CD4-positive, alpha-beta T cell (primary cell): Measurements from ENCODE around the gene LAG3. TPM values are rescaled to one million over a fixed set of nuclear protein-coding genes. Genes with fewer than 3 reads are reported as not detected.

ENCODE experiments used
- ATAC-seq: fragments of 200-7000 bp; cut with Tn5 transposase; one replicate; pipeline ENCODE4 v1.10.0; 2022; ENCODE audit warnings: mild to moderate bottlenecking; ENCODE audit not compliant: poor library complexity
- CTCF ChIA-PET: fragments of 350-600 bp; sonication (Branson Sonifier 250); formaldehyde crosslinking; loops from one replicate; lab custom pipeline; 2021; ENCODE audit warnings: antibody characterized with exemption, inconsistent platforms; lab: Charles Lee
- POLR2A ChIA-PET: fragments of 350-600 bp; sonication (Branson Sonifier 250); formaldehyde crosslinking; loops from one replicate; lab custom pipeline; 2021; ENCODE audit warnings: antibody characterized with exemption, inconsistent platforms; lab: Charles Lee
- DNase-seq, 14 experiments: peaks; one replicate each; pipeline ENCODE4 v3.0.0-alpha.2; 2013 to 2020; ENCODE audit warnings: mixed read lengths in 2 of 14
- H3K27ac ChIP-seq, 2 donors: one replicate each; pipeline versions ENCODE4 v1.5.1 to v1.7.0; 2013; ENCODE audit warnings: low read length in 2 of 2, low read depth in 1 of 2, mild to moderate bottlenecking in 1 of 2
- H3K27me3 ChIP-seq, 2 experiments: 1 replicate in 1 of 2; 2 replicates in 1 of 2; pipeline versions ENCODE4 v1.6.1 to v1.7.0; 2013; ENCODE audit warnings: low read length in 2 of 2, control low read depth in 1 of 2, mild to moderate bottlenecking in 1 of 2, moderate library complexity in 1 of 2; ENCODE audit not compliant: insufficient read depth in 2 of 2, control insufficient read depth in 1 of 2
- H3K36me3 ChIP-seq: one replicate; pipeline ENCODE4 v1.6.1; 2013; ENCODE audit warnings: low read length, control low read depth; ENCODE audit not compliant: insufficient read depth
- H3K4me1 ChIP-seq: one replicate; pipeline ENCODE4 v1.6.1; 2013; ENCODE audit warnings: low read length, control low read depth; ENCODE audit not compliant: insufficient read depth
- H3K4me3 ChIP-seq: one replicate; pipeline ENCODE4 v1.5.1; 2013; ENCODE audit warnings: mild to moderate bottlenecking, low read length, moderate library complexity
- H3K9me3 ChIP-seq, 2 experiments: 1 replicate in 1 of 2; 2 replicates in 1 of 2; pipeline versions ENCODE4 v1.6.1 to v1.7.0; 2013; ENCODE audit warnings: low read length in 2 of 2, mild to moderate bottlenecking in 2 of 2, control low read depth in 1 of 2, moderate library complexity in 1 of 2; ENCODE audit not compliant: control insufficient read depth in 1 of 2, insufficient read depth in 1 of 2
- H3K27ac Mint-ChIP-seq: one replicate; pipeline ENCODE4 v1.8.0; 2020; ENCODE audit warnings: mixed read lengths
- H3K27me3 Mint-ChIP-seq: one replicate; pipeline ENCODE4 v1.8.0; 2021; ENCODE audit warnings: mixed read lengths
- H3K36me3 Mint-ChIP-seq: one replicate; pipeline ENCODE4 v1.8.0; 2021; ENCODE audit warnings: low read depth, mixed read lengths
- H3K4me1 Mint-ChIP-seq: one replicate; pipeline ENCODE4 v1.8.0; 2021; ENCODE audit warnings: low read depth, mixed read lengths
- H3K4me3 Mint-ChIP-seq: one replicate; pipeline ENCODE4 v1.8.0; 2020; ENCODE audit warnings: mild to moderate bottlenecking, mixed read lengths
- H3K9me3 Mint-ChIP-seq: one replicate; pipeline ENCODE4 v1.8.0; 2020; ENCODE audit warnings: mixed read lengths
- intact Hi-C, 2 experiments: fragments of 100-400 bp; cut with DNase I in 1 of 2; cut with micrococcal nuclease in 1 of 2; formaldehyde crosslinking; loops; one replicate each; pipeline versions ENCODE4 v1.15.1 to v1.9.0; 2023 to 2025; cut with DNase I, micrococcal nuclease
- total RNA-seq, 174 experiments: library from RNA in 2 of 174; stranded (reverse) in 2 of 174; gene quantifications; one replicate each; pipeline ENCODE4 v1.2.3 and lab custom pipeline; 2021 to 2026
- TF ChIP-seq, protein P1 (sequence below): fragments of 200-600 bp; IDR thresholded peaks from one replicate; pipeline ENCODE4 v1.8.0; 2022; ENCODE audit warnings: antibody characterized with exemption, mild to moderate bottlenecking

The LAG3 gene
- total RNA-seq, 2 experiments from 2014 or later: 0.82 to 1.4 TPM

DNA sequence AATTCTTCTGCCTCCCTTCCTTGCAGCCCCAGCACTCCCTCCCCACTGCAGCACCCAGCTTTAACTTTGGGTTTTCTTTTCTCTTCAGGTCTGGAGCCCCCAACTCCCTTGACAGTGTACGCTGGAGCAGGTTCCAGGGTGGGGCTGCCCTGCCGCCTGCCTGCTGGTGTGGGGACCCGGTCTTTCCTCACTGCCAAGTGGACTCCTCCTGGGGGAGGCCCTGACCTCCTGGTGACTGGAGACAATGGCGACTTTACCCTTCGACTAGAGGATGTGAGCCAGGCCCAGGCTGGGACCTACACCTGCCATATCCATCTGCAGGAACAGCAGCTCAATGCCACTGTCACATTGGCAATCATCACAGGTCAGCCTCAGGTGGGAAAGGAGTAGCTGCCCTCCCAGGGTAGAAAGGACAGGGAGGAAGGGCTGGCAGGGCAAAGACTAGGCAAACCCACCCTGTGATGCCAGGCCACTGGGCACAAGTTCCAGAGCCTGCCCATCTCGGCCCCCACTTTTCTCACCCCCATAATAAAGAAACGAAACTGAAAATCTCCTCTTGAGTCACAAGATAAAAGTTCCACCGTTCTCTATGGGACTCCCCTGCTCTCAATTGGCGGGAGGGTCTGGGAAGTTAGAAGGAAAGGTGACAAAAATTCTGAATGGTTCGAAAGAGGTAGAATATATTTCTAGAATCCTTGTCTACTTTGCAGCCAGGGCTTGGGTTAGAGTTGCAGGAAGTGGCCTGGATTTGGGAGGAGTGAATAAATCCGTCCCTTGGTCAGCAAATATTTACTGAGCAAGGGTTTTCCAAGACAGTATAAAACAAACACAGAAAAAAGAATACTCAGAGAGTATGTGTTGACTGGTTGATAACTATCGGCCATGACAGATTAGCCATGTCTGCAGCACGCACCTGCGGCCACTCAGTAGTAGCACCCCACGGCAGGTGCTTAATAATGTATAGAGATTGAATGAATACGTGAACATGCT, 3.2 kb downstream of the LAG3 start:
- TF ChIP-seq, protein P1, sequence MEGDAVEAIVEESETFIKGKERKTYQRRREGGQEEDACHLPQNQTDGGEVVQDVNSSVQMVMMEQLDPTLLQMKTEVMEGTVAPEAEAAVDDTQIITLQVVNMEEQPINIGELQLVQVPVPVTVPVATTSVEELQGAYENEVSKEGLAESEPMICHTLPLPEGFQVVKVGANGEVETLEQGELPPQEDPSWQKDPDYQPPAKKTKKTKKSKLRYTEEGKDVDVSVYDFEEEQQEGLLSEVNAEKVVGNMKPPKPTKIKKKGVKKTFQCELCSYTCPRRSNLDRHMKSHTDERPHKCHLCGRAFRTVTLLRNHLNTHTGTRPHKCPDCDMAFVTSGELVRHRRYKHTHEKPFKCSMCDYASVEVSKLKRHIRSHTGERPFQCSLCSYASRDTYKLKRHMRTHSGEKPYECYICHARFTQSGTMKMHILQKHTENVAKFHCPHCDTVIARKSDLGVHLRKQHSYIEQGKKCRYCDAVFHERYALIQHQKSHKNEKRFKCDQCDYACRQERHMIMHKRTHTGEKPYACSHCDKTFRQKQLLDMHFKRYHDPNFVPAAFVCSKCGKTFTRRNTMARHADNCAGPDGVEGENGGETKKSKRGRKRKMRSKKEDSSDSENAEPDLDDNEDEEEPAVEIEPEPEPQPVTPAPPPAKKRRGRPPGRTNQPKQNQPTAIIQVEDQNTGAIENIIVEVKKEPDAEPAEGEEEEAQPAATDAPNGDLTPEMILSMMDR: no peak
- Histone ChIP-seq H3K4me1 (peaks cover 75% of the 10 kb centered on the region), H3K9me3 (no peaks in the 10 kb centered on the region), H3K36me3 (no peaks in the 10 kb centered on the region), H3K4me3 (no peak overlapping the region), H3K27me3 (peaks cover 8 to 17% of the 10 kb centered on the region in 2 experiments), H3K27ac (no peak overlapping the region)
- ChIA-PET CTCF (interaction anchor here (0.9 to 2.2 kb wide), 3 partner anchors 9 to 16 kb away, joined by 3 to 11 read pairs (median 4); partner anchors contain the start of gene PTMS), POLR2A (interaction anchor here (0.8 to 4.0 kb wide), 4 partner anchors 8 to 169 kb away, joined by 3 to 15 read pairs (median 4); partner anchors contain the start of gene CD4)
- H3K36me3 Mint-ChIP-seq: no peaks in the 10 kb centered on the region
- peak overlapping the region; percentile 86 for H3K4me3 Mint-ChIP-seq
- H3K4me1 Mint-ChIP-seq: peaks cover 66% of the 10 kb centered on the region
- H3K27me3 Mint-ChIP-seq: peaks cover 40% of the 10 kb centered on the region
- ATAC-seq: no peak
- intact Hi-C loops: no loop called here
- peak overlapping the region; percentile 70 for H3K27ac Mint-ChIP-seq
- H3K9me3 Mint-ChIP-seq: no peaks in the 10 kb centered on the region
- DNase-seq: peak in 1 of 14 experiments; percentile 49

DNA sequence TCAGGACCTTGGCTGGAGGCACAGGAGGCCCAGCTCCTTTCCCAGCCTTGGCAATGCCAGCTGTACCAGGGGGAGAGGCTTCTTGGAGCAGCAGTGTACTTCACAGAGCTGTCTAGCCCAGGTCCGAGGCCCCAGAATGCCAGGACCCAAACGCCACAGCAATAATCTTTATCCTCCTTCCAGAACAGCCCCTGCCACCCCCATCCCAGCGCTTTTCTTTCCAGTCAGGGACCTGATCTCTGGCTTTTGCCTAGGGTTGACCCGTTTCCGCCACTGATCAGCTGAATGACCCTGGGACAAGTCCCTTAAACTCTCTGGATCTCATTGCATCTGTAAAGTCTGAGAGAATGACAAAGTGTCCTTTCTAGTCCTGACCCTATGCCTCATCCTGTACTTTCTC, 5.1 kb downstream of the LAG3 start:
- Histone ChIP-seq H3K9me3 (no peaks in the 10 kb centered on the region), H3K27ac (no peak overlapping the region), H3K36me3 (no peaks in the 10 kb centered on the region), H3K27me3 (peaks cover 8 to 16% of the 10 kb centered on the region in 2 experiments), H3K4me1 (peaks cover 68% of the 10 kb centered on the region), H3K4me3 (no peak overlapping the region)
- Mint-ChIP-seq H3K4me1 (peaks cover 56% of the 10 kb centered on the region), H3K27ac (no peak overlapping the region), H3K4me3 (no peak overlapping the region), H3K9me3 (no peaks in the 10 kb centered on the region), H3K27me3 (peaks cover 27% of the 10 kb centered on the region), H3K36me3 (no peaks in the 10 kb centered on the region)
- CTCF ChIA-PET: interaction anchor here (0.7 to 2.5 kb wide), 3 partner anchors 11 to 24 kb away, joined by 3 to 17 read pairs (median 11); partner anchors contain the start of genes MLF2 and PTMS
- DNase-seq: no peak
- intact Hi-C loops: no loop called here
- POLR2A ChIA-PET: interaction anchor here (1.7 to 3.7 kb wide), 3 partner anchors 11 to 24 kb away, joined by 7 to 24 read pairs (median 9); partner anchors contain the start of genes CD4, MLF2 and PTMS
- ATAC-seq: no peak
- TF ChIP-seq, protein P1: no peak

DNA sequence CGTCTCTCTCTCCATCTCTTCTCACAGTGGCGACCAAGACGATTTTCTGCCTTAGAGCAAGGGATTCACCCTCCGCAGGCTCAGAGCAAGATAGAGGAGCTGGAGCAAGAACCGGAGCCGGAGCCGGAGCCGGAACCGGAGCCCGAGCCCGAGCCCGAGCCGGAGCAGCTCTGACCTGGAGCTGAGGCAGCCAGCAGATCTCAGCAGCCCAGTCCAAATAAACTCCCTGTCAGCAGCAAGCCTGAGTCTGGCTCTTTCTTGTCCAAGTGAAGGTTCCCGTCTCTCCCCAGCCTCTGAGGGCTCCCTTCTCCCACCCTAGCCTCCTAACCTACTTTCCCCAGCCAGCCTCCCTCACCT, 5.9 kb downstream of the LAG3 start:
- DNase-seq (no peak), ATAC-seq (no peak)
- Histone ChIP-seq H3K27me3 (peaks cover 1 to 10% of the 10 kb centered on the region in 2 experiments), H3K4me1 (peaks cover 68% of the 10 kb centered on the region), H3K9me3 (no peaks in the 10 kb centered on the region), H3K36me3 (no peaks in the 10 kb centered on the region), H3K27ac (no peak overlapping the region), H3K4me3 (peak overlapping the region; percentile 59)
- Mint-ChIP-seq H3K9me3 (no peaks in the 10 kb centered on the region), H3K27ac (peak overlapping the region; percentile 77), H3K4me3 (peak overlapping the region; percentile 85), H3K36me3 (no peaks in the 10 kb centered on the region), H3K4me1 (peaks cover 55% of the 10 kb centered on the region), H3K27me3 (peaks cover 22% of the 10 kb centered on the region)
- CTCF ChIA-PET: interaction anchor here (0.6 to 2.5 kb wide), 6 partner anchors 12 to 95 kb away, joined by 3 to 17 read pairs (median 4); partner anchors contain the start of genes MLF2, PTMS and SPSB2
- TF ChIP-seq, protein P1: no peak
- intact Hi-C loops: loop anchor here (1.0 to 2.0 kb wide), 2 partner anchors 25 to 161 kb away; partner anchors contain the start of gene MLF2 (in 1 of the 2)
- POLR2A ChIA-PET: interaction anchor here (0.7 to 3.7 kb wide), 6 partner anchors 11 to 74 kb away, joined by 3 to 24 read pairs (median 7); partner anchors contain the start of genes CD4, COPS7A, MLF2 and PTMS
